HFF-Myc (cell line): ENCODE data around the gene EEPD1.

ENCODE experiments used
- DNase-seq: peaks from one replicate; pipeline ENCODE4 v3.0.0-alpha.2; 2011; ENCODE audit warnings: low read depth; ENCODE audit errors: extremely low read depth
- H3K4me3 ChIP-seq: replicated peaks from 2 replicates; pipeline ENCODE4 v1.5.1; 2011; ENCODE audit warnings: low read depth, mild to moderate bottlenecking, control low read depth, low read length
- CTCF ChIP-seq: IDR thresholded peaks from 2 replicates; pipeline ENCODE4 v1.5.1; 2012; ENCODE audit warnings: mild to moderate bottlenecking, low read depth, low read length, control low read depth; ENCODE audit errors: missing control alignments

The EEPD1 gene

GRCh38 chr7:36167403-36168050 lies 14.5 kb downstream of the EEPD1 start:
- no peak for TF ChIP-seq CTCF

GRCh38 chr7:36171503-36171902 lies 18.4 kb downstream of the EEPD1 start:
- no peak overlapping the region for H3K4me3 ChIP-seq
- TF ChIP-seq CTCF, result no peak
- DNase-seq, result no peak

More at GRCh38 chr7:36167403-36168050, 14.5 kb downstream of the EEPD1 start:
- no peak overlapping the region for H3K4me3 ChIP-seq
- no peak for DNase-seq

- TF ChIP-seq CTCF, result no peak
- DNase-seq, result no peak
- no peak overlapping the region for H3K4me3 ChIP-seq
Measured at GRCh38 chr7:36175886-36176285, 22.8 kb downstream of the EEPD1 start.

GRCh38 chr7:36176697-36177096 lies 23.6 kb downstream of the EEPD1 start:
- DNase-seq, result no peak
- TF ChIP-seq CTCF, result no peak
- no peak overlapping the region for H3K4me3 ChIP-seq

GRCh38 chr7:36180121-36180520 lies 27.1 kb downstream of the EEPD1 start:
- DNase-seq, result no peak
- TF ChIP-seq CTCF, result no peak
- H3K4me3 ChIP-seq, result no peak overlapping the region

GRCh38 chr7:36181668-36182067 lies 28.6 kb downstream of the EEPD1 start:
- DNase-seq, result no peak
- no peak for TF ChIP-seq CTCF

More at GRCh38 chr7:36181668-36182067, 28.6 kb downstream of the EEPD1 start:
- no peak overlapping the region for H3K4me3 ChIP-seq
